Astrocyte (in vitro differentiated cells and primary cell): ENCODE measurements around the gene ANKRD36. TPM values are rescaled to one million over a fixed set of nuclear protein-coding genes. Genes with fewer than 3 reads are reported as not detected.
"Not testable (repeated sequence)": the region's sequence is repeated elsewhere in the genome, so short reads cannot be mapped to it uniquely, and the experiment has no call there.

Source experiments
- DNase-seq: peaks from one replicate; pipeline ENCODE4 v3.0.0-alpha.2; 2010; ENCODE audit warnings: low read depth
- FAIRE-seq: peaks from 2 replicates; lab custom pipeline; 2011; peaks lifted over from hg19 to GRCh38; lab: Jason Lieb, UNC
- H2AFZ ChIP-seq: 2 replicates; pipeline ENCODE4 v1.6.0; 2012; ENCODE audit warnings: low read depth, low read length, inconsistent platforms
- H3K27ac ChIP-seq: 2 replicates; pipeline ENCODE4 v1.5.1; 2011; ENCODE audit warnings: low read depth, low read length, inconsistent platforms
- H3K27me3 ChIP-seq: 2 replicates; pipeline ENCODE4 v1.6.0; 2011; ENCODE audit warnings: low read length, inconsistent platforms; ENCODE audit not compliant: insufficient read depth
- H3K36me3 ChIP-seq: 2 replicates; pipeline ENCODE4 v1.5.1; 2011; ENCODE audit warnings: low read length, inconsistent platforms; ENCODE audit not compliant: insufficient read depth
- H3K4me1 ChIP-seq: 2 replicates; pipeline ENCODE4 v1.5.1; 2011; ENCODE audit warnings: low read length, inconsistent platforms; ENCODE audit not compliant: insufficient read depth
- H3K4me2 ChIP-seq: 2 replicates; pipeline ENCODE4 v1.6.0; 2012; ENCODE audit warnings: low read length, inconsistent platforms
- H3K4me3 ChIP-seq: 2 replicates; pipeline ENCODE4 v1.5.1; 2011; ENCODE audit warnings: low read depth, mild to moderate bottlenecking, low read length, inconsistent platforms; ENCODE audit not compliant: insufficient read depth
- H3K79me2 ChIP-seq: 2 replicates; pipeline ENCODE4 v1.6.0; 2012; ENCODE audit warnings: mild to moderate bottlenecking, low read length, inconsistent platforms; ENCODE audit not compliant: insufficient read depth
- H3K9ac ChIP-seq: 2 replicates; pipeline ENCODE4 v1.6.0; 2012; ENCODE audit warnings: mild to moderate bottlenecking, low read length, inconsistent platforms
- H3K9me3 ChIP-seq: 2 replicates; pipeline ENCODE4 v1.5.1; 2012; ENCODE audit warnings: low read depth, mild to moderate bottlenecking, low read length, inconsistent platforms; ENCODE audit not compliant: insufficient read depth
- H4K20me1 ChIP-seq: 2 replicates; pipeline ENCODE4 v1.6.0; 2012; ENCODE audit warnings: low read length, inconsistent platforms; ENCODE audit not compliant: insufficient read depth
- H3K27ac Mint-ChIP-seq: one replicate; pipeline ENCODE4 v1.8.0; 2021; ENCODE audit warnings: mild to moderate bottlenecking, mixed read lengths; ENCODE audit not compliant: unreplicated experiment
- H3K27me3 Mint-ChIP-seq: one replicate; pipeline ENCODE4 v1.8.0; 2021; ENCODE audit warnings: low read depth, mixed read lengths; ENCODE audit not compliant: unreplicated experiment
- H3K36me3 Mint-ChIP-seq: one replicate; pipeline ENCODE4 v1.8.0; 2021; ENCODE audit warnings: low read depth, mixed read lengths; ENCODE audit not compliant: unreplicated experiment
- H3K4me1 Mint-ChIP-seq: one replicate; pipeline ENCODE4 v1.8.0; 2021; ENCODE audit warnings: low read depth, mixed read lengths; ENCODE audit not compliant: unreplicated experiment
- H3K4me3 Mint-ChIP-seq: one replicate; pipeline ENCODE4 v1.8.0; 2021; ENCODE audit warnings: mild to moderate bottlenecking, moderate library complexity, mixed read lengths; ENCODE audit not compliant: unreplicated experiment
- H3K9me3 Mint-ChIP-seq: one replicate; pipeline ENCODE4 v1.8.0; 2021; ENCODE audit warnings: mild to moderate bottlenecking, mixed read lengths; ENCODE audit not compliant: unreplicated experiment
- total RNA-seq: library from RNA; stranded (reverse); gene quantifications from 2 replicates; pipeline ENCODE4 v1.2.1, GENCODE V29; 2021

Gene ANKRD36
- total RNA-seq, 1 donor from 2014 or later = 21.5 TPM

DNA sequence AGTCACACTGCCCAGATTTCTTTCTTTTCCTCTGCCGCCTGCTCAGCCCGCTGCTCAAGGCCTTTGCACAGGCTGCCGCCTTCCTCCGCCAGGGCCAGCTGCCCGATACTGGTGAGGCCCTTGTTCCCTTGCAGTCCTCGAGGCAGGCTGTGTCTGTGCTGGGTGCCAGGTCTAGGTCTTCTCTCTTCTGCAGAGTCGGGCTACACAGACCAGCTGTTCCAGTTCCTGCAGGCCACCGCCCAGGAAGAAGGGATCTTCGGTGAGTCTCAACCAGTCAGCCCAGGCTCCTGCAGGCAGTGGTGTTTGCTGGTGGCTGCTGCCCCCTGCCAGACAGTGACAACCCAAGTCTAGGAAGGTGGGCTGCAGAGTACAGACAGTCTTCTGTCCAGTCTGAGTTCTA lies 30.7 kb upstream of the ANKRD36 start:
- not testable (repeated sequence) for H4K20me1 ChIP-seq, H3K4me3 Mint-ChIP-seq, FAIRE-seq, H3K4me1 Mint-ChIP-seq, H3K9me3 ChIP-seq, H3K36me3 ChIP-seq, H3K9ac ChIP-seq, H3K4me1 ChIP-seq, H3K27ac ChIP-seq, H3K27ac Mint-ChIP-seq, H3K4me3 ChIP-seq, H2AFZ ChIP-seq, H3K4me2 ChIP-seq, H3K36me3 Mint-ChIP-seq, H3K9me3 Mint-ChIP-seq, DNase-seq, H3K27me3 ChIP-seq, H3K79me2 ChIP-seq
- H3K27me3 Mint-ChIP-seq = peaks cover 14% of the 10 kb centered on the region

DNA sequence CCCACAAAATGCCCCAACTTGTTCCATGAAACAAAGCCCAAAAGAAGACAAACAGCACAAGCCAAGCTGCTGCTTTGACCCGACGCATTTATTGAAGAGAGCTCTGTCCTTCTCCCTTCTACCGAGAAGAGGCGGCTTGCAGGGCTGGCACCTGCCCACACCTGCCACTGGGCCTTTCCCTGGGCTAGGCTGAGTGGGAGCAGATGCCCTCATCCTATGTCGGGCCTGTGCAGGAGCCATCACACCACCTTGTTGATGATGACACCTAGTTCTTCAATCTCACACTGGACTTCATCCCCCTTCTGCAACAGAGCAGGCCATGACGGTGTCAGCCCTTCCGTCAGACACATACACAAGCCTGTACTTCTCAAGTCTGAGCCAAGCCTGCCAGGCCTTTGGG lies 29.4 kb upstream of the ANKRD36 start:
- H3K27ac ChIP-seq, H3K27ac Mint-ChIP-seq, H3K4me2 ChIP-seq, FAIRE-seq, DNase-seq, H2AFZ ChIP-seq, H3K36me3 Mint-ChIP-seq, H3K4me3 Mint-ChIP-seq, H3K4me1 Mint-ChIP-seq, H4K20me1 ChIP-seq, H3K27me3 ChIP-seq, H3K9me3 Mint-ChIP-seq, H3K4me3 ChIP-seq, H3K4me1 ChIP-seq, H3K36me3 ChIP-seq, H3K79me2 ChIP-seq, H3K9ac ChIP-seq, H3K9me3 ChIP-seq: not testable (repeated sequence)
- H3K27me3 Mint-ChIP-seq = peaks cover 14% of the 10 kb centered on the region

DNA sequence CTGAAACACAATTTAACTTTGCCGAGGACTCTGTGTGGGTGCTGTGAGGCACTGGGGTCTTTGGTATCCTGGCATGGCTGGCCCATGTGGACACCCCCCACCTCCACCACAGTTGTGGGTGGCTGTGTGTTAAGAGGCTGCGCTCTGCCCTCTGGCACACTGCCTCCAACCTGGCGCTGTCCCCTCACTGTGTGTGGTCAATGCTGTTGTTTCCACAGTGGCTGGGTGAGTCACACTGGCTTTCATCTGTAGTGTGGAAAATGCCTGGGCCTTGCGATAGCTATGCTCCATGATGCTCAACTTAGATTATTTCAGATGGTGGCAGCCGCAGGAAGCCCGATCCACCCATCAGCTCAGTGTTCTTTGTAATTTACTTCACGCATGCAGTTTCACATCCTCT lies 27.9 kb upstream of the ANKRD36 start:
- H3K27me3 Mint-ChIP-seq = peaks cover 14% of the 10 kb centered on the region

DNA sequence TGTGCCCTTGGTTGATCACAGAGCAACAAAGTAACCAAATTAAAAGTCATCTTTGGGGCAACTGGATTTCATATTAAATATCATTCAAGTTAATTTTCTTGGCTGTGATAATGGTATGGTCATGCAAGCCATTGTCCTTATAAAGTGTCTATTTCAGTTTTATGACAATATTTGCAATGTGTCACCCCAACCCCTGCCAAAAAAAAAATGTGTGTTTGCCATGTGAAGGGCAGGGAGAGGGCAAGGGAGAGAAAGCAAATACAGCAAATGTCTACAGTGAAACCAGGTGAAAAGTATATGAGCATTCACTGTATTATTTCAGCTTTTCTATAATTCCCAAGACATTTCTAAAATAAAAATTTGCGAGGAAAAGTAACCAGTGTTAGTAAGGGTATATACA lies 24.2 kb upstream of the ANKRD36 start:
- H3K4me2 ChIP-seq, H3K36me3 ChIP-seq, H3K4me3 Mint-ChIP-seq, H3K9me3 Mint-ChIP-seq, H3K27ac Mint-ChIP-seq, H3K79me2 ChIP-seq, H3K36me3 Mint-ChIP-seq, H3K27ac ChIP-seq, H3K9ac ChIP-seq, H4K20me1 ChIP-seq, H3K4me3 ChIP-seq, DNase-seq, H3K4me1 Mint-ChIP-seq, H3K27me3 ChIP-seq, FAIRE-seq, H2AFZ ChIP-seq, H3K9me3 ChIP-seq, H3K4me1 ChIP-seq: not testable (repeated sequence)
- peaks cover 11% of the 10 kb centered on the region for H3K27me3 Mint-ChIP-seq

More for the DNA sequence above, 27.9 kb upstream of the ANKRD36 start:
- H3K4me2 ChIP-seq, H3K27ac Mint-ChIP-seq, H3K4me1 ChIP-seq, H3K4me3 Mint-ChIP-seq, H3K9me3 Mint-ChIP-seq, H3K79me2 ChIP-seq, H3K4me1 Mint-ChIP-seq, H3K36me3 ChIP-seq, H4K20me1 ChIP-seq, DNase-seq, H3K27ac ChIP-seq, H3K27me3 ChIP-seq, H3K9ac ChIP-seq, H3K9me3 ChIP-seq, H3K4me3 ChIP-seq, FAIRE-seq, H2AFZ ChIP-seq, H3K36me3 Mint-ChIP-seq: not testable (repeated sequence)

DNA sequence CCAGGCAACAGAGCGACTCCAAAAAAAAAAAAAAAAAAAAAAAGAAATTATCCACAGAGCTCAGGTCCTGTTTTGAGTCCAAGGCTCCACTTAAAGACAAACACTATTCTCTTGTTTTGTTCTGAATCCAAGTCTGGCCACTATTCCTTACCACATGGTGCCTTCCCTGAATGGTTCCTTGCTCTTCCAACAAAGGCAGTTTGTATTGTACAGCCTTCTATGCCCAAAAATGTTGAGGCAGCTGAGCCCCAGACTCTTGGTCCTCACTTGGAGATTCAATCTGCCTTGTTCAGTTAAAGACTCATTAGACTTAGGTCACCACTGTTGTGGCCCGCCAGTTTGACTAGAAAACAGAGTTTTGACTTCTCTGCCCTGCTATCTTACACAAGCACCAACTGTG lies 20.0 kb upstream of the ANKRD36 start:
- peaks cover 17% of the 10 kb centered on the region for H3K27me3 Mint-ChIP-seq

DNA sequence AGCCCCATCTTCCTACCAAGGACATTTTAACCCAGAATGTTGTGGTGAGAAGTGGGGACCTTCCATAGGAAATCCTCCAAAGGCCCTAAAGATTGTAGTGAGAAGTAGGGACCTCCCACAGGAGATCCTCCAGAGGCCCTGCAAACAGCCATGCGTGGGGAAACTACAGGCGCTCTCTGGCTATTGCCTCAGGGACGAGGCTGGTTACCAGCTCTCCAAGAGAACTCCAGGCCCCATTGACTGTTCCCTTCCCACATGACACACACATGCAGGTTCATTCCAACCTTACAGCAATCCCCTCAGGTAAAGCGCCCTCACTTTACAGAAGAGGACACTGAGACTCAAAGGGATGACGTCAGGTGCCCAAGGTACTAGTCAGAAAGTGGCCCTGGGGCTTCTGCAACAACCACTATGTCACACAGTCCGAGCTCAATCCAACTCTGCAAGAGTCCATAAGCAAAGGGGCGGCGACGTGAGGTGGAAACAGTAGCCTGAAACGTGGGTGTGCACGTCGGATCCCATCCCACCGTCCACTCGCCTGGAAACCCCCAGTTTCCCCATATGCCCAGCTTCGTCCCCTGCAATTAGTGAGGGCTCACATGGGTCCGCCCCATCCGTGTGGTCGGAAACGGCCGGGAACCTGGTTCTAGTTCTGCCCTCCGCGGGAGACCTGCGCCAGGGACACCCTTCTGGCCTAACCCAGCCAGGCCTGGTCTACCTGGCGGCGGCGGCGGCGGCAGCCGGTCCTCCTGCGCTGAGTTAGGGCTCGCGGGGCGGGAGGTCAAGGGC lies 18.8 kb upstream of the ANKRD36 start:
- H3K4me3 Mint-ChIP-seq = peak overlapping the region; percentile 54
- H3K79me2 ChIP-seq, H3K9me3 ChIP-seq, H3K9ac ChIP-seq, H3K27ac Mint-ChIP-seq, H3K36me3 Mint-ChIP-seq, H3K27me3 ChIP-seq, H3K4me3 ChIP-seq, DNase-seq, H3K27ac ChIP-seq, H4K20me1 ChIP-seq, H3K4me1 Mint-ChIP-seq, H2AFZ ChIP-seq, H3K36me3 ChIP-seq, H3K4me1 ChIP-seq, H3K9me3 Mint-ChIP-seq, FAIRE-seq: not testable (repeated sequence)
- H3K4me2 ChIP-seq = peak overlapping the region; percentile 55
- peaks cover 22% of the 10 kb centered on the region for H3K27me3 Mint-ChIP-seq

More for the DNA sequence above, 20.0 kb upstream of the ANKRD36 start:
- not testable (repeated sequence) for H3K4me3 ChIP-seq, H3K27ac ChIP-seq, H3K27ac Mint-ChIP-seq, FAIRE-seq, H3K9me3 Mint-ChIP-seq, H3K27me3 ChIP-seq, H4K20me1 ChIP-seq, H3K79me2 ChIP-seq, H3K36me3 ChIP-seq, H3K4me2 ChIP-seq, H3K9ac ChIP-seq, H3K4me1 ChIP-seq, H2AFZ ChIP-seq, DNase-seq, H3K9me3 ChIP-seq, H3K4me1 Mint-ChIP-seq, H3K4me3 Mint-ChIP-seq, H3K36me3 Mint-ChIP-seq
